Neuronal stem cell (in vitro differentiated cells): Measurements from ENCODE around the gene WRAP53.
A peak's percentile ranks its signal among the peaks of the same experiment; 100 is the strongest.

Experiments
- DNase-seq: peaks from one replicate; pipeline ENCODE4 v3.0.0-alpha.2; 2013; ENCODE audit warnings: low spot score
- H2AFZ ChIP-seq: one replicate; pipeline ENCODE4 v1.6.1; 2013; ENCODE audit warnings: mild to moderate bottlenecking, low read length, inconsistent platforms
- H2AK5ac ChIP-seq: 2 replicates; pipeline ENCODE4 v1.6.1; 2013; ENCODE audit warnings: low read depth, mild to moderate bottlenecking, inconsistent platforms, low read length, moderate library complexity, mixed read lengths
- H2BK120ac ChIP-seq: 2 replicates; pipeline ENCODE4 v1.6.1; 2013; ENCODE audit warnings: low read depth, mild to moderate bottlenecking, inconsistent platforms, low read length, moderate library complexity, mixed read lengths
- H2BK12ac ChIP-seq: one replicate; pipeline ENCODE4 v1.6.1; 2013; ENCODE audit warnings: low read length, inconsistent platforms
- H2BK15ac ChIP-seq: 2 replicates; pipeline ENCODE4 v1.6.1; 2013; ENCODE audit warnings: mild to moderate bottlenecking, low read length, inconsistent platforms, mixed read lengths
- H2BK5ac ChIP-seq: one replicate; pipeline ENCODE4 v1.6.1; 2013; ENCODE audit warnings: inconsistent platforms, mild to moderate bottlenecking, low read length, moderate library complexity
- H3K14ac ChIP-seq: one replicate; pipeline ENCODE4 v1.6.1; 2013; ENCODE audit warnings: low read length, inconsistent platforms
- H3K18ac ChIP-seq: 2 replicates; pipeline ENCODE4 v1.6.1; 2013; ENCODE audit warnings: low read length, inconsistent platforms
- H3K23ac ChIP-seq: 2 replicates; pipeline ENCODE4 v1.6.1; 2013; ENCODE audit warnings: low read depth, mild to moderate bottlenecking, mixed read lengths, low read length, inconsistent platforms; ENCODE audit not compliant: poor library complexity
- H3K27ac ChIP-seq: replicated peaks from 3 replicates; pipeline ENCODE4 v1.5.1; 2013; ENCODE audit warnings: low read length, inconsistent platforms
- H3K27me3 ChIP-seq, 3 experiments: 2 replicates each; pipeline ENCODE4 v1.6.1; 2013; ENCODE audit warnings: low read length in 3 of 3, mild to moderate bottlenecking in 2 of 3, inconsistent platforms in 1 of 3, low read depth in 1 of 3, mixed read lengths in 1 of 3, moderate library complexity in 1 of 3; ENCODE audit not compliant: control insufficient read depth in 3 of 3, insufficient read depth in 3 of 3
- H3K36me3 ChIP-seq, 2 donors: replicated peaks in 1 of 2; 2 replicates each; pipeline ENCODE4 v1.6.1; 2013; ENCODE audit warnings: low read length in 2 of 2; ENCODE audit not compliant: control insufficient read depth in 2 of 2, insufficient read depth in 2 of 2
- H3K4ac ChIP-seq: 2 replicates; pipeline ENCODE4 v1.6.1; 2013; ENCODE audit warnings: inconsistent platforms, mild to moderate bottlenecking, low read length, moderate library complexity
- H3K4me1 ChIP-seq, 2 donors: 1 replicate in 1 of 2; 2 replicates in 1 of 2; pipeline ENCODE4 v1.6.1; 2013; ENCODE audit warnings: low read length in 2 of 2, low read depth in 1 of 2; ENCODE audit not compliant: control insufficient read depth in 2 of 2, insufficient read depth in 1 of 2
- H3K4me2 ChIP-seq: one replicate; pipeline ENCODE4 v1.6.1; 2013; ENCODE audit warnings: mild to moderate bottlenecking, low read length, inconsistent platforms; ENCODE audit not compliant: insufficient read depth, poor library complexity, severe bottlenecking
- H3K4me3 ChIP-seq, 2 donors: 2 replicates each; pipeline ENCODE4 v1.5.1; 2013; ENCODE audit warnings: low read length in 2 of 2, mild to moderate bottlenecking in 2 of 2, inconsistent platforms in 1 of 2, moderate library complexity in 1 of 2
- H3K79me1 ChIP-seq: one replicate; pipeline ENCODE4 v1.6.1; 2013; ENCODE audit warnings: low read depth, mild to moderate bottlenecking, inconsistent platforms, low read length, moderate library complexity
- H3K9ac ChIP-seq: one replicate; pipeline ENCODE4 v1.6.1; 2013; ENCODE audit warnings: mild to moderate bottlenecking, low read depth, low read length, inconsistent platforms; ENCODE audit not compliant: poor library complexity
- H3K9me3 ChIP-seq, 2 donors: replicated peaks in 1 of 2; 2 replicates each; pipeline versions ENCODE3 to v1.6.1; 2013; ENCODE audit warnings: low read length in 2 of 2, mild to moderate bottlenecking in 2 of 2, inconsistent platforms in 1 of 2, low read depth in 1 of 2, mixed read lengths in 1 of 2, moderate library complexity in 1 of 2; ENCODE audit not compliant: control insufficient read depth in 2 of 2, insufficient read depth in 1 of 2
- H4K8ac ChIP-seq: one replicate; pipeline ENCODE4 v1.6.1; 2013; ENCODE audit warnings: low read depth, mild to moderate bottlenecking, inconsistent platforms, low read length, moderate library complexity
- H4K91ac ChIP-seq: one replicate; pipeline ENCODE4 v1.6.1; 2013; ENCODE audit warnings: low read length, low read depth, mild to moderate bottlenecking, inconsistent platforms; ENCODE audit not compliant: poor library complexity
- WGBS, 2 donors: extraction: QIAGEN DNeasy Blood & Tissue Kit; methylation state at CpG; one replicate each; pipeline ENCODE4 v1.1.7; 2013; ENCODE audit warnings: missing lambda C conversion rate in 2 of 2, mixed read lengths in 1 of 2; ENCODE audit not compliant: insufficient read length in 2 of 2, insufficient replicate concordance in 1 of 2; ENCODE audit errors: extremely low coverage in 2 of 2; 5-methylcytosine and 5-hydroxymethylcytosine counted together

WRAP53 gene

DNA sequence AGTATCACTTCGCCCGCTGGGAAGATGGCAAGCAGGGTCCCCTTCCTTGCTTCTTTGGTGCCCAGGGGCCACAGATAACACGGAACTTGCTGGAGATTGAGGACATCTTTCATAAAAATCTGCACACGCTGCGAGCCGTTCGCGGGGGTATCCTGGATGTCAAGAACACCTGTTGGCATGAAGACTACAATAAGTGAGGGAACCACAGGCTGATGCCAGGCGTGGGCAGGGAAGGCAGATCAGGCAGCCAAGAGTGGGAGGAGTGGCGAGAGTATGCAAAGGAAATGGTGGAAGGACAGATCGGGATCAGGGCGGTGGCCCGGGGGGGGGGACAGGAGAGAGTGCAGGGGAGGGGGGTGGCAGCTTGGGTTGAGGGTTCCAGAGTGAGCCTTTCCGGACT lies 51.5 kb downstream of the WRAP53 start:
- no peak overlapping the region for H2BK15ac ChIP-seq
- H2AFZ ChIP-seq = no peak overlapping the region
- H3K18ac ChIP-seq = no peak overlapping the region
- H3K4ac ChIP-seq = no peak overlapping the region
- H4K91ac ChIP-seq = no peak overlapping the region
- DNase-seq = no peak
- no peaks in the 10 kb centered on the region for H3K79me1 ChIP-seq
- no peak overlapping the region for H2BK5ac ChIP-seq
- no peaks in the 10 kb centered on the region for H3K4me1 ChIP-seq
- no peak overlapping the region for H3K9ac ChIP-seq
- H4K8ac ChIP-seq = no peak overlapping the region
- no peaks in the 10 kb centered on the region for H3K9me3 ChIP-seq
- peaks cover 0 to 26% (median 0%) of the 10 kb centered on the region in 3 experiments for H3K27me3 ChIP-seq
- no peak overlapping the region for H2BK120ac ChIP-seq
- no peak overlapping the region for H3K27ac ChIP-seq
- H3K4me3 ChIP-seq = no peak overlapping the region
- WGBS, 2 donors = no CpG with 5 or more reads among the region's 14 CpGs
- H3K23ac ChIP-seq = no peak overlapping the region
- H3K14ac ChIP-seq = no peak overlapping the region
- no peak overlapping the region for H2AK5ac ChIP-seq
- no peaks in the 10 kb centered on the region for H3K36me3 ChIP-seq
- no peak overlapping the region for H2BK12ac ChIP-seq
- no peak overlapping the region for H3K4me2 ChIP-seq

DNA sequence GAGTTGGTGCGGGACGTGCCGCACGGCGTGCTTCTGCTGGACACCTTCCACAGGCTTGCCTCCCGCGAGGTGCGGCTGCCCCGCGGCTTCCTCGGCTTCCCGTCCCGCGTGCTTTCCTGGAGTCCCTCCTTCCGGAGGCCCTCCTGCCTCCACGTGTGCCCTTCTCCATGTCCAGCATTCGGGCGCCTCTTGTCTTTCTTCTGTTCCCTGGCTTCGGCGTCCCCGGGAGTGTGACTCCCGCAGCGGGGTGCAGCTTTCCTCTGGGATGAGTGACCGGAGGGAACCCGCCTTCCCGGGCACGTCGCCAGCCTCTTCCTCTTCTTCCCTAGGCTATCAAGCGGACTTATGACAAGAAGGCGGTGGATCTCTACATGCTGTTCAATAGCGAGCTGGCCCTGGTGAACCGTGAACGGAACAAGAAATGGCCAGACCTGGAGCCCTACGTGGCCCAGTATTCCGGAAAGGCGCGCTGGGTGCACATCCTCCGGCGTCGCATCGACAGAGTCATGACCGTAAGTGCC lies 52.3 kb downstream of the WRAP53 start:
- no peak for DNase-seq
- H2AK5ac ChIP-seq = peak overlapping the region; percentile 23
- no peak overlapping the region for H4K91ac ChIP-seq
- H3K4ac ChIP-seq = no peak overlapping the region
- no peak overlapping the region for H4K8ac ChIP-seq
- no peak overlapping the region for H3K4me2 ChIP-seq
- no peak overlapping the region for H3K27ac ChIP-seq
- no peak overlapping the region for H2BK15ac ChIP-seq
- no peak overlapping the region for H3K9ac ChIP-seq
- H3K79me1 ChIP-seq = no peaks in the 10 kb centered on the region
- no peaks in the 10 kb centered on the region for H3K9me3 ChIP-seq
- no peak overlapping the region for H2BK5ac ChIP-seq
- no peaks in the 10 kb centered on the region for H3K4me1 ChIP-seq
- H3K4me3 ChIP-seq = no peak overlapping the region
- H3K14ac ChIP-seq = no peak overlapping the region
- no peak overlapping the region for H3K18ac ChIP-seq
- no peak overlapping the region for H2BK12ac ChIP-seq
- H3K27me3 ChIP-seq = peaks cover 0 to 26% (median 0%) of the 10 kb centered on the region in 3 experiments
- H3K36me3 ChIP-seq = no peaks in the 10 kb centered on the region
- H3K23ac ChIP-seq = no peak overlapping the region
- no CpG with 5 or more reads among the region's 42 CpGs for WGBS, 2 donors
- no peak overlapping the region for H2BK120ac ChIP-seq
- no peak overlapping the region for H2AFZ ChIP-seq

DNA sequence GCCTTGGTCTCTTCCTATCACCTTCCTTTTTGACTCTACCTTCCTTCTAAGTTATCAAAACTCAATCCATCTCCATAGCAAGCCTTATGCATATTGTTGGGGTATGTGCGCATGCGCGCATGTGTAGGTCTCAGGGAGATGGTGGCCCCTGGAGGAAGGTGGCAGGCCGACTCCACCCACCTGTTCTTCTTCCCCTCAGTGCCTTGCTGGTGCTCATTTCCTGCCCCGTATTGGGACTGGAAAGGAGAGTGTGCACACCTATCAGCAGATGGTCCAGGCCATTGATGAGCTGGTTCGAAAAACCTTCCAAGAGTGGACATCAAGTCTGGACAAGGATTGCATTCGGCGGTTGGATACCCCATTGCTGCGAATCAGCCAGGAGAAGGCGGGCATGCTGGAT lies 54.5 kb downstream of the WRAP53 start:
- no CpG with 5 or more reads among the region's 10 CpGs for WGBS, 2 donors
- H2BK15ac ChIP-seq = no peak overlapping the region
- no peak overlapping the region for H3K4ac ChIP-seq
- H3K18ac ChIP-seq = no peak overlapping the region
- no peak overlapping the region for H3K14ac ChIP-seq
- H3K23ac ChIP-seq = no peak overlapping the region
- H3K9ac ChIP-seq = no peak overlapping the region
- no peaks in the 10 kb centered on the region for H3K4me1 ChIP-seq
- no peak overlapping the region for H3K4me3 ChIP-seq
- H3K9me3 ChIP-seq = no peaks in the 10 kb centered on the region
- no peak overlapping the region for H4K91ac ChIP-seq
- H2AFZ ChIP-seq = no peak overlapping the region
- H3K4me2 ChIP-seq = no peak overlapping the region
- no peaks in the 10 kb centered on the region for H3K79me1 ChIP-seq
- H2BK12ac ChIP-seq = no peak overlapping the region
- no peak overlapping the region for H2BK120ac ChIP-seq
- H3K27ac ChIP-seq = no peak overlapping the region
- no peak overlapping the region for H2BK5ac ChIP-seq
- H3K36me3 ChIP-seq = no peaks in the 10 kb centered on the region
- peaks cover 0 to 12% (median 0%) of the 10 kb centered on the region in 3 experiments for H3K27me3 ChIP-seq
- H2AK5ac ChIP-seq = peak overlapping the region; percentile 6
- no peak for DNase-seq
- H4K8ac ChIP-seq = no peak overlapping the region

DNA sequence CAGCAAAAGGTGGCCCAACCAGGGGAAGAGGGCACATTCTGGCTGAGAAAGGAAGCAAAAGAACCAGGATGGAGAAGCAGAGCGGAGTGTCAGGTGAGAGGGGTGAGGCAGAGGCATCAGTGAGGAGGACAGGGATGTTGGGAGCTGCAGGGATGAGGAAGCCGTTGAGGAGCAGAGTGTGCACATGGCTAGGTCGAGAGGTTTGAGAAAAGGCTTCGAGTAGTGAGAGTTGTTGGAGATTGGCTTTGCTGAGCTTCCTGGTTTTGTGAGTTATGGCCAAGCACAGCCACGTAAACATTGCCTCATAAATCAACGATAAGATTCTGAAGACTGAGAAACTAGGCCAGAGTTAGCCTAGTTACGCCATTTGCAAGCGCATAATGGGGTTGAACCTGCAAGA lies 56.1 kb downstream of the WRAP53 start:
- H3K79me1 ChIP-seq = no peaks in the 10 kb centered on the region
- H2AFZ ChIP-seq = no peak overlapping the region
- H3K4ac ChIP-seq = no peak overlapping the region
- no peaks in the 10 kb centered on the region for H3K36me3 ChIP-seq
- H3K4me3 ChIP-seq = no peak overlapping the region
- no CpG with 5 or more reads among the region's 8 CpGs for WGBS, 2 donors
- H3K9ac ChIP-seq = no peak overlapping the region
- H3K18ac ChIP-seq = no peak overlapping the region
- no peak overlapping the region for H3K27ac ChIP-seq
- no peak overlapping the region for H2AK5ac ChIP-seq
- H3K14ac ChIP-seq = no peak overlapping the region
- no peak overlapping the region for H2BK12ac ChIP-seq
- no peak overlapping the region for H2BK15ac ChIP-seq
- H2BK120ac ChIP-seq = no peak overlapping the region
- H3K4me2 ChIP-seq = no peak overlapping the region
- H4K91ac ChIP-seq = no peak overlapping the region
- H3K9me3 ChIP-seq = no peaks in the 10 kb centered on the region
- no peaks in the 10 kb centered on the region for H3K4me1 ChIP-seq
- DNase-seq = no peak
- H2BK5ac ChIP-seq = no peak overlapping the region
- H3K27me3 ChIP-seq = peaks cover 0 to 6% (median 0%) of the 10 kb centered on the region in 3 experiments
- no peak overlapping the region for H3K23ac ChIP-seq
- H4K8ac ChIP-seq = no peak overlapping the region
